ENCODE data around the gene CLCNKB. TPM values are rescaled to one million over a fixed set of nuclear protein-coding genes. Genes with fewer than 3 reads are reported as not detected.
"Not testable (repeated sequence)": the region's sequence is repeated elsewhere in the genome, so short reads cannot be mapped to it uniquely, and the experiment has no call there.

CLCNKB gene
- total RNA-seq, 1 donor from 2014 or later, result not detected

GRCh38 chr1:16055613-16056520 is 12.3 kb downstream of the CLCNKB start:
- DNase-seq (ENCODE audit: extremely low read depth, low read depth, low spot score), result no peak

GRCh38 chr1:16056521-16056912 is 12.9 kb downstream of the CLCNKB start:
- DNase-seq (ENCODE audit: extremely low read depth, low read depth, low spot score), result not testable (repeated sequence)

- not testable (repeated sequence) for DNase-seq (ENCODE audit: extremely low read depth, low read depth, low spot score)
These were observed 13.8 kb downstream of the CLCNKB start for GRCh38 chr1:16057314-16057915.

- not testable (repeated sequence) for DNase-seq (ENCODE audit: extremely low read depth, low read depth, low spot score)
These were observed 15.0 kb downstream of the CLCNKB start for GRCh38 chr1:16058394-16059120.

GRCh38 chr1:16061266-16061665 is 17.7 kb downstream of the CLCNKB start:
- DNase-seq (ENCODE audit: extremely low read depth, low read depth, low spot score), result no peak

- DNase-seq (ENCODE audit: extremely low read depth, low read depth, low spot score), result not testable (repeated sequence)
These were observed 18.6 kb downstream of the CLCNKB start for GRCh38 chr1:16061989-16062686.

GRCh38 chr1:16062687-16063075 is 19.1 kb downstream of the CLCNKB start:
- DNase-seq (ENCODE audit: extremely low read depth, low read depth, low spot score), result not testable (repeated sequence)

- no peak for DNase-seq (ENCODE audit: extremely low read depth, low read depth, low spot score)
These were observed 19.7 kb downstream of the CLCNKB start for GRCh38 chr1:16063226-16063829.

- DNase-seq (ENCODE audit: extremely low read depth, low read depth, low spot score), result no peak
These were observed 20.3 kb downstream of the CLCNKB start for GRCh38 chr1:16063921-16064320.

- DNase-seq (ENCODE audit: extremely low read depth, low read depth, low spot score), result no peak
These were observed 21.1 kb downstream of the CLCNKB start for GRCh38 chr1:16064536-16065268.

- DNase-seq (ENCODE audit: extremely low read depth, low read depth, low spot score), result no peak
These were observed 21.6 kb downstream of the CLCNKB start for GRCh38 chr1:16065269-16065576.

- no peak for DNase-seq (ENCODE audit: extremely low read depth, low read depth, low spot score)
These were observed 22.7 kb downstream of the CLCNKB start for GRCh38 chr1:16066245-16066644.

GRCh38 chr1:16067127-16067768 is 23.7 kb downstream of the CLCNKB start:
- DNase-seq (ENCODE audit: extremely low read depth, low read depth, low spot score), result no peak

- DNase-seq (ENCODE audit: extremely low read depth, low read depth, low spot score), result no peak
These were observed 24.4 kb downstream of the CLCNKB start for GRCh38 chr1:16067933-16068332.

- no peak for DNase-seq (ENCODE audit: extremely low read depth, low read depth, low spot score)
These were observed 25.0 kb downstream of the CLCNKB start for GRCh38 chr1:16068356-16069270.

- DNase-seq (ENCODE audit: extremely low read depth, low read depth, low spot score), result no peak
These were observed 27.2 kb downstream of the CLCNKB start for GRCh38 chr1:16070640-16071355.

GRCh38 chr1:16071614-16072013 is 28.0 kb downstream of the CLCNKB start:
- DNase-seq (ENCODE audit: extremely low read depth, low read depth, low spot score), result no peak

GRCh38 chr1:16072095-16072494 is 28.5 kb downstream of the CLCNKB start:
- no peak for DNase-seq (ENCODE audit: extremely low read depth, low read depth, low spot score)

Measured in glomerular endothelial cell (primary cell).